Activated T-cell treated with anti-CD3 and anti-CD28 coated beads, Interleukin-2, amount 50 U/mL, for 24 hours (primary cell): ENCODE results near the gene FOXL1.

ENCODE experiments used
- DNase-seq: peaks from one replicate; pipeline ENCODE4 v3.0.0-alpha.2; 2020
- H3K27ac Mint-ChIP-seq: 2 replicates; pipeline ENCODE4 v1.8.0; 2020; ENCODE audit warnings: mild to moderate bottlenecking, mixed read lengths
- H3K27me3 Mint-ChIP-seq: 2 replicates; pipeline ENCODE4 v1.8.0; 2020; ENCODE audit warnings: mixed read lengths
- H3K36me3 Mint-ChIP-seq: 2 replicates; pipeline ENCODE4 v1.8.0; 2020; ENCODE audit warnings: low read depth, mixed read lengths
- H3K4me1 Mint-ChIP-seq: 2 replicates; pipeline ENCODE4 v1.8.0; 2020; ENCODE audit warnings: low read depth, mixed read lengths
- H3K4me3 Mint-ChIP-seq: 2 replicates; pipeline ENCODE4 v1.8.0; 2020; ENCODE audit warnings: mild to moderate bottlenecking, moderate library complexity, mixed read lengths
- H3K9me3 Mint-ChIP-seq: 2 replicates; pipeline ENCODE4 v1.8.0; 2020; ENCODE audit warnings: mixed read lengths

Gene FOXL1

GRCh38 chr16:86569701-86570447 is 8.5 kb upstream of the FOXL1 start:
- no peak overlapping the region for H3K4me3 Mint-ChIP-seq
- no peak overlapping the region for H3K27ac Mint-ChIP-seq
- H3K4me1 Mint-ChIP-seq: peaks cover 8% of the 10 kb centered on the region

DNA sequence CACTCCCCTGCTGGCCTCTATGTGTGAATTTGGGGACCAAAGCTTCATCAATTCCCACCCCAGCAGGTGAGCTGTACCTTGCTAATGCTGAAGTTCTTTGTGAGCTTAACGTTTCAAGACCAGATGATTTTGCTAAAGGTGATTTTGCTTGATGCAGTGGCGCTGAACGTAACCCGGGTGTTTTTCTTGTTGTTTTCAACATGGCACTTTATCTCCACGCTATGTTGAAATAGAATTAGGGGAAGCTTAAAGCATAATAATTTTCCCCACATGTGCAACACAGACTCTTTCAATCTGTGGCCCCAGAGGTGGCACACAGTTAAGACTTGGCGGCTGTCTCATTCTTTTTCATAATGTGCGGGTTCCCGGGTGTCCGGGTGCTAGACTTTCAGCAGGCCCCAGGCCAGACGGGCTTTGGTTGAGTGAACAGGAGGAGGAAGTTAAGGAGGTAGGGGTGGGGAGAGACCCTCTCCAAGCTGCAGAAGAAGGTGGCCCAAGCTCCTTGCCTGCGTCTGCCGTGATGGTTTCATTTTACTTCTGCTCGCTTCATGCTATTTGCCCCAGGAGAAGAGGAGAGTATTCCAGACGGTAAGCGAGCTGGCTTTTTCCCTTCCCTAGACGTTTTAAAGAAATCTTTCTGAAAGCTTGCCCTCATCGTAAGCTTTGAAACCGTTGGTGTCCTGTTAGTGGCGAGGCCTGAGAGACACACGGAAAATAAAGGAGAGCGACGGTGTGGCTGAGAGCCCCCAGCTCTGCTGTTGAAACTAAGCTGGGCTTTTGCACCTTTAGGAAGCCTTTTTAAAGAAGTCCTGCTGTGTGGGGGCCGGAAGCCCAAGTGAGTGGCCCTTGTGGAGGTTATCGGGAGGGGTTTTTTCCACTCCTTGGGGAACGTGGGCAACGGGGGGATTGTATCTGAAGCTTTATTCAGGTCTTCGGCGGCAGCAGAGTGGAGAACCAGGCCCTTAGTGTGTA is 7.5 kb upstream of the FOXL1 start:
- H3K4me1 Mint-ChIP-seq: peaks cover 4% of the 10 kb centered on the region
- peaks cover 84% of the 10 kb centered on the region for H3K27me3 Mint-ChIP-seq
- no peaks in the 10 kb centered on the region for H3K9me3 Mint-ChIP-seq
- H3K4me3 Mint-ChIP-seq: no peak overlapping the region
- peak; percentile 7 for DNase-seq
- no peaks in the 10 kb centered on the region for H3K36me3 Mint-ChIP-seq
- H3K27ac Mint-ChIP-seq: no peak overlapping the region

More at GRCh38 chr16:86569701-86570447, 8.5 kb upstream of the FOXL1 start:
- no peak for DNase-seq
- no peaks in the 10 kb centered on the region for H3K9me3 Mint-ChIP-seq
- H3K36me3 Mint-ChIP-seq: no peaks in the 10 kb centered on the region
- peaks cover 84% of the 10 kb centered on the region for H3K27me3 Mint-ChIP-seq

DNA sequence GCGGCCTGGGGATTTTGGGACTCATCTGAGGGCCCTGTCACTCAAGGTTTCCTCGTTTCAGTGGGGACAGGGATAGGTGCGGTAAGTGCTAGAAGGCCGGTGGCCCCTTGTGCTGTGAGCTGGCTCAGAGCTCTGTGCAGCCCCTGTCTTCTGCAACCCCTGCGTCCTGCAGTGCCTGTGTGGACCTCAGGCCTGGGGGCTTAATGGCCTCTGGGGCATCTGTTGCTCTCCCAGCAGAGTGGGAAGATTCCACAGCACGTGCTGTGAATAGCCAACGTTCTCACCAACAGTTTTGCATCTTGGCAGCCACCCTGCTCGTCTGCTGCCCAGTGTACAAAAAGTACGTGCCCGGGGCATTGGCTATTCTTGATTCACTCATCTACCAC is 6.8 kb upstream of the FOXL1 start:
- Mint-ChIP-seq H3K27me3 (peaks cover 86% of the 10 kb centered on the region), H3K4me1 (peaks cover 5% of the 10 kb centered on the region)

GRCh38 chr16:86572041-86572521 is 6.3 kb upstream of the FOXL1 start:
- Mint-ChIP-seq H3K4me1 (peaks cover 8% of the 10 kb centered on the region), H3K36me3 (no peaks in the 10 kb centered on the region), H3K27me3 (peaks cover 90% of the 10 kb centered on the region), H3K27ac (no peak overlapping the region), H3K4me3 (no peak overlapping the region), H3K9me3 (no peaks in the 10 kb centered on the region)
- no peak for DNase-seq

More for the DNA sequence above, 6.8 kb upstream of the FOXL1 start:
- Mint-ChIP-seq H3K27ac (no peak overlapping the region), H3K36me3 (no peaks in the 10 kb centered on the region), H3K9me3 (no peaks in the 10 kb centered on the region), H3K4me3 (no peak overlapping the region)
- no peak for DNase-seq

GRCh38 chr16:86572606-86573005 is 5.7 kb upstream of the FOXL1 start:
- no peak overlapping the region for H3K27ac Mint-ChIP-seq
- peaks cover 8% of the 10 kb centered on the region for H3K4me1 Mint-ChIP-seq
- H3K27me3 Mint-ChIP-seq: peaks cover 90% of the 10 kb centered on the region
- no peaks in the 10 kb centered on the region for H3K9me3 Mint-ChIP-seq
- H3K36me3 Mint-ChIP-seq: no peaks in the 10 kb centered on the region
- H3K4me3 Mint-ChIP-seq: no peak overlapping the region
- DNase-seq: no peak

DNA sequence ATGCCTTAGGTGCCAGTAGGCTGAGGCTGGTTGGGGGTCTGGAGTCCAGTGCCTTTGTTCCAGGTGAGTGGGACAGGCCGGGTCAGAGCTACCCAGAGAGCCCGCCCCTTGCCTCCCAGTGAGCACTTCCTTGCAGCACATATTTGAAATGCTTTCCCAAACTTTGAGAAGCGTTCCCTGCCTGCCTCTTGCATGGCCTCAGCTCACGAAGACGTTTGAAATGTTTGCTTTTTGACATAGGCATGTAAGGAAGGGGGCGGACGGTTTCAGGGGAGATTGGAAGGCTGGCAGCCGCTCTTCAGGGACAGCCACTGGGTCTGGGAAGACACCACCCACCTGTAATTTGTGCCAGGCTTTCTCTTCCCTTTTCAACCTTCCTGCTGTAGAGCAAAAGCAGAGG is 5.1 kb upstream of the FOXL1 start:
- peaks cover 95% of the 10 kb centered on the region for H3K27me3 Mint-ChIP-seq
- no peak overlapping the region for H3K4me3 Mint-ChIP-seq
- DNase-seq: no peak
- H3K9me3 Mint-ChIP-seq: no peaks in the 10 kb centered on the region
- no peaks in the 10 kb centered on the region for H3K36me3 Mint-ChIP-seq
- peaks cover 9% of the 10 kb centered on the region for H3K4me1 Mint-ChIP-seq
- no peak overlapping the region for H3K27ac Mint-ChIP-seq

DNA sequence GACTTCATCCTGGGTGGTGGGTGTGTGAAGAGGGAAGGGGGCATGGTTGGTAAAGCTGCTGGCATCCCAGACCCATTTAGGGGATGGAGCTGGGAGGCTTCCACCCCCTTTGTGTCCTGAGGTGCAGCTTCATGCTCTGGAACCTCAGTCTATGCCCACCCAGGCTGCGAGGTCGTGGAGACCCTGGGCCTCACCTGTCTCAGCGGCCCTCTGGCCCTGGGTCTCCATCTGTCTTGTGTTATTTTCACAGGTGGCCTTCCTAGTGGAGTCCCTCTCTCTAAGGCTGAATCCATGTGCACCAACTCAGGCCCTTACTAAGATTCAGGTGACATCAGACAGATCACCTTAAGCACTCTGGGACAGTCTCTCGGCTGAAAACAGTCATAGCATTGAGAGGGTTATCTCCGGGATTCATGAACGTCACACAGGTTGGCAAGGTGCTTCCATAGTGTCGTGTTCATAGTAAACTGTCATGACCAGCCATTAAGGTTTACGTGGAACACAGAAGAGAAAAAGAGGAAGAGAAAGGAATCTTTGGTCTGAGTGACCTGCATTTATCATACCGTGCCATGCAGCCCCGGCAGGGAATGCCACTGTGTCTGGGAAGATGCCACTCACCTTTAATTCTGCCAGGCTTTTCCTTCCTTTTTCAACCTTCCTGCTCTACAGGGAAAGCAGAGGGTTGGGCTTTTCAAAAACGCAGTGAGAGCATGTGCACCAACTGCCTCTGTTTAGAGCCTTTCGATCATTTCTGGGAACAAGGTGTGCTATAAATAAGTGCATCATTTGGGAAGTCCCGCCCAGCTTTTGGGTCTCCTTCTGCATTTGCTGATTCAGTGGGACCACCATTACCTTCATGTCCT is 4.5 kb upstream of the FOXL1 start:
- Mint-ChIP-seq H3K27me3 (peaks cover 97% of the 10 kb centered on the region), H3K9me3 (no peaks in the 10 kb centered on the region), H3K36me3 (no peaks in the 10 kb centered on the region), H3K4me3 (no peak overlapping the region), H3K4me1 (peaks cover 12% of the 10 kb centered on the region), H3K27ac (no peak overlapping the region)
- DNase-seq: peak; percentile 5

DNA sequence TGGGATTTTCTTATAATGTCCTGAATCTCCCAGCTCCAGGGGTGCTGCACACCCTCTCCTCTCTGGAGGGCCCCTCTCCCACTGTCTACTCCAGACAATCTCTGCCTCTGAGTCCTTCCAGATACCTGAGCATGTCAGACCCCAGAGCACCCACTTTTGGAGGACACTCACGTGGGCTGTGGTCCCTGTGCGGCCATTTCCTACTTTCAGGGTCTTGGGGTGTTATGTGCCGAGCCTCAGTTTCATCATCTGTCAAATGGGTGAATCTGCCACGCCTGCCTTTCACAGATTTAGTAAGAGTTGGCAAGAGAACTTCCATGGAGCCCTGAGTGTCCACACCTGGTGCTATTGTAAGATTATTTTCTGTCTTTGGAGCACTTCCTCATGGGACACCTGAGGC is 3.7 kb upstream of the FOXL1 start:
- H3K27me3 Mint-ChIP-seq: peaks cover 92% of the 10 kb centered on the region
- H3K36me3 Mint-ChIP-seq: no peaks in the 10 kb centered on the region
- H3K9me3 Mint-ChIP-seq: no peaks in the 10 kb centered on the region
- H3K27ac Mint-ChIP-seq: no peak overlapping the region
- no peak for DNase-seq
- peaks cover 12% of the 10 kb centered on the region for H3K4me1 Mint-ChIP-seq
- no peak overlapping the region for H3K4me3 Mint-ChIP-seq

DNA sequence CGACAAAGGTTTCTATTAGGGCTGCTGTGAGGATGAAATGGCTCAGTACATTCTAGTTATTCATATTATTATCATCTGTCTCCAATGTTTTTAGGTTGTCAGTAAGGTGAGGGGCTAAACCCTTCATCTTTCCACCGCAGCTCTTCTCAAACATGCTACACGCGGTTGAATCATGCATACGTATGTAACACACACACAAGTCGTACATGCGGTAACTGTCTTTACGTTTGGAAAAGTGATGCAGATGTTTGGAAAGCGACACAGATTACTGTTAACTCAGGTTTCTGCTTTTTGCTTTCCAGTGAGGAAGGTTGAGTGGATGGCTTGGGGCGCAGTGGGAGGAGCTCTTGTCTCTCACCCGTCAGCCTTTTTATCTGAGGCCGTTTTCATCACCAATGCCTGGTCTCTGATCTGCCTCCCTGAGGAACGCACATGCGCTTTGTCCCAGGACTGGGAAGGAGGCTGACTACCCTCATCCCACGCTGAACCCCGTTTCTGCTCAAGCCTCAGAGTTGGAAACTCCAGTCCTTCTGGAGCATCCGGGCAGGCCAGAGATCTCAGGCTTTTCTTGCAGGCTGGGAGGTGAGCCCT is 3.2 kb upstream of the FOXL1 start:
- peaks cover 93% of the 10 kb centered on the region for H3K27me3 Mint-ChIP-seq
- peaks cover 12% of the 10 kb centered on the region for H3K4me1 Mint-ChIP-seq
- H3K36me3 Mint-ChIP-seq: no peaks in the 10 kb centered on the region
- no peak overlapping the region for H3K27ac Mint-ChIP-seq
- DNase-seq: no peak
- no peak overlapping the region for H3K4me3 Mint-ChIP-seq
- H3K9me3 Mint-ChIP-seq: no peaks in the 10 kb centered on the region

GRCh38 chr16:86575754-86576557 is 2.4 kb upstream of the FOXL1 start:
- Mint-ChIP-seq H3K27ac (no peak overlapping the region), H3K9me3 (no peaks in the 10 kb centered on the region), H3K4me3 (peak overlapping the region; percentile 66), H3K27me3 (peaks cover 93% of the 10 kb centered on the region), H3K36me3 (no peaks in the 10 kb centered on the region), H3K4me1 (peaks cover 12% of the 10 kb centered on the region)
- peak; percentile 61 for DNase-seq

GRCh38 chr16:86576591-86577313 is 1.6 kb upstream of the FOXL1 start:
- Mint-ChIP-seq H3K9me3 (no peaks in the 10 kb centered on the region), H3K4me1 (peaks cover 12% of the 10 kb centered on the region), H3K4me3 (peak overlapping the region; percentile 66), H3K27ac (no peak overlapping the region), H3K36me3 (no peaks in the 10 kb centered on the region), H3K27me3 (peaks cover 93% of the 10 kb centered on the region)
- peak; percentile 19 for DNase-seq

DNA sequence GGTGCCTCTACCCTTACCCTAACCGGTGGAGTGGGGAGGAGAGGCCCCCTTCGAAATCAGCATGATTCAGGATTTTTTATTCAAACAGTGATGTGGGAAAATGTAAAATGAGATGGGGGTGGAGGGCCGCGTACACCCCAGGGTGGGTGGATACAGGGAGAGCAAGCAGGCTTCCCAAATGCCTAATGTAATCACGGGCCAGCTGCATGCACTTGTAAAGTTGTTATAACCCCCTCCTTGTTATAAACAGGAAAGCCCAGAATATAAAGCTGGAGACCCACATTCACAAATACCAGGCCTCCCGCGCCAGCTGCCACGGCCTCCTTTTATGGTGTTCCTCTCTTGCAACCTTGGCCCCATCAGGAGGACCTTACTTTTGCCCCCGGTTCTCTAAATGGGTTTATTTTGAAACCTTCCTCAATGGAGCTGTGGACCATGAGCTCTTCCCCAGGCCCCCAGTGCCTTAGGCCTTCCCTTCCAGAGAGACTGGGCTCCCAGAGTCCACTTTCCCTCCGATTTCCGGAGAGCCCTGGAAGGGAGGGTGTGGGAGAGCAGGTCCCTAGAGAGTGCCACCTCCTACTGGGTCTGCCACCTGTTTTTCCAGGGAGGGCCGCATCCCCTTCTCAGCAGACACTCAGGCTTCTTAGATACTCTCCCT is 906 bp upstream of the FOXL1 start:
- no peaks in the 10 kb centered on the region for H3K9me3 Mint-ChIP-seq
- H3K36me3 Mint-ChIP-seq: no peaks in the 10 kb centered on the region
- DNase-seq: peak; percentile 14
- H3K27me3 Mint-ChIP-seq: peaks cover 93% of the 10 kb centered on the region
- peaks cover 12% of the 10 kb centered on the region for H3K4me1 Mint-ChIP-seq
- H3K27ac Mint-ChIP-seq: no peak overlapping the region
- no peak overlapping the region for H3K4me3 Mint-ChIP-seq
